Activated naive CD4-positive, alpha-beta T cell treated with anti-CD3 and anti-CD28 coated beads, Interleukin-2, amount 50 U/mL, for 24 hours (primary cell): ENCODE measurements around the gene GGT6.
A peak's percentile ranks its signal among the peaks of the same experiment; 100 is the strongest.

Experiments used
- H3K27ac Mint-ChIP-seq: one replicate; pipeline ENCODE4 v1.8.0; 2021; ENCODE audit warnings: mild to moderate bottlenecking, mixed read lengths
- H3K27me3 Mint-ChIP-seq: one replicate; pipeline ENCODE4 v1.8.0; 2021; ENCODE audit warnings: mixed read lengths
- H3K36me3 Mint-ChIP-seq: one replicate; pipeline ENCODE4 v1.8.0; 2021; ENCODE audit warnings: mixed read lengths
- H3K4me1 Mint-ChIP-seq: one replicate; pipeline ENCODE4 v1.8.0; 2021; ENCODE audit warnings: mixed read lengths
- H3K4me3 Mint-ChIP-seq: one replicate; pipeline ENCODE4 v1.8.0; 2021; ENCODE audit warnings: mild to moderate bottlenecking, mixed read lengths
- H3K9me3 Mint-ChIP-seq: one replicate; pipeline ENCODE4 v1.8.0; 2021; ENCODE audit warnings: mixed read lengths

The GGT6 gene

DNA sequence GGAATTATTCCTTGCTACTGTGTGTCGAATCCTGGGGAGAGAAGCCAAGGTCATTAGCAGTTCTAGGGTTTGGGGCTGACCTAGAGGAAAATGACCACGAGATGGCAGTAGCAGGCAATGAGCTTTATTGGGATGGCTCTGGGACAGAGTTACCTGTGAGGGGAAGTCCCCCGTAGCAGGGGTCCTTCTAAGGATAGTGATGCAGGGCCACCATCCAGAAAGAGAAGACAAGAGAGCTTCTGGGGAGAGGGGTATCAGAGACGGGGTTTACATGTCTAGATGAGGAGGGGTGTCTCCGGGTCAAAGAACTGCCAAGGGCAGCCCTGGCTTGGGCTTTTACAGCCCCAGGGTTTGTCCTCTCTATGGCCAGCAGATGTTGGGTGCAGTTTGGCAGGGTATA lies 6.4 kb upstream of the GGT6 start:
- no peak overlapping the region for H3K27ac Mint-ChIP-seq
- H3K9me3 Mint-ChIP-seq: no peaks in the 10 kb centered on the region
- no peaks in the 10 kb centered on the region for H3K36me3 Mint-ChIP-seq
- peaks cover 29% of the 10 kb centered on the region for H3K4me1 Mint-ChIP-seq
- no peaks in the 10 kb centered on the region for H3K27me3 Mint-ChIP-seq
- no peak overlapping the region for H3K4me3 Mint-ChIP-seq

- H3K27ac Mint-ChIP-seq: no peak overlapping the region
- H3K9me3 Mint-ChIP-seq: no peaks in the 10 kb centered on the region
- peaks cover 31% of the 10 kb centered on the region for H3K4me1 Mint-ChIP-seq
- H3K36me3 Mint-ChIP-seq: no peaks in the 10 kb centered on the region
- no peak overlapping the region for H3K4me3 Mint-ChIP-seq
- no peaks in the 10 kb centered on the region for H3K27me3 Mint-ChIP-seq
These were observed 5.1 kb upstream of the GGT6 start for GRCh38 chr17:4565209-4566141.

GRCh38 chr17:4562015-4562969 lies 1.9 kb upstream of the GGT6 start:
- no peaks in the 10 kb centered on the region for H3K36me3 Mint-ChIP-seq
- peaks cover 31% of the 10 kb centered on the region for H3K4me1 Mint-ChIP-seq
- peak overlapping the region; percentile 33 for H3K4me3 Mint-ChIP-seq
- no peaks in the 10 kb centered on the region for H3K9me3 Mint-ChIP-seq
- peak overlapping the region; percentile 51 for H3K27ac Mint-ChIP-seq
- no peaks in the 10 kb centered on the region for H3K27me3 Mint-ChIP-seq

DNA sequence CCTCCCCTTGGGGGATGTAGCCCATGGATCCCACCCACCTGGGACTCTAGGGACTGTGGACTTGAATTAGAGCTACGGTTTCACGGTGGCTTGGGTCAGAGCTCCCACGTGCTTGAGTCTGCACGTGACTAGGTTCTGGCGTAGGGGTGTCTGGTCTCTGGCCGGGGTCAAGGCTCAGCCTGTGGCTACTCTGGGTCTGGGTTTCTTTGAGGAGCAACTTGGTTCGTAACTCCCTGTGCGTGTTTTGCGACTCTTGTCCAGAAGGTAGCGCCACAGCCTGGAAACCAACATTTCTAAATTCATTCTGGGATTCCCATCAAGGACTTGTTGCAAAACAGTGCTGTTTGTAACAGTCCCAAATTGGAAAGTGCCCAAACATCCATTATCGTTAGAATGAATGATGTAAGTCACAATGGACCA lies 470 bp upstream of the GGT6 start:
- H3K4me1 Mint-ChIP-seq: peaks cover 34% of the 10 kb centered on the region
- H3K27ac Mint-ChIP-seq: no peak overlapping the region
- H3K9me3 Mint-ChIP-seq: no peaks in the 10 kb centered on the region
- no peaks in the 10 kb centered on the region for H3K27me3 Mint-ChIP-seq
- H3K4me3 Mint-ChIP-seq: no peak overlapping the region
- H3K36me3 Mint-ChIP-seq: no peaks in the 10 kb centered on the region

DNA sequence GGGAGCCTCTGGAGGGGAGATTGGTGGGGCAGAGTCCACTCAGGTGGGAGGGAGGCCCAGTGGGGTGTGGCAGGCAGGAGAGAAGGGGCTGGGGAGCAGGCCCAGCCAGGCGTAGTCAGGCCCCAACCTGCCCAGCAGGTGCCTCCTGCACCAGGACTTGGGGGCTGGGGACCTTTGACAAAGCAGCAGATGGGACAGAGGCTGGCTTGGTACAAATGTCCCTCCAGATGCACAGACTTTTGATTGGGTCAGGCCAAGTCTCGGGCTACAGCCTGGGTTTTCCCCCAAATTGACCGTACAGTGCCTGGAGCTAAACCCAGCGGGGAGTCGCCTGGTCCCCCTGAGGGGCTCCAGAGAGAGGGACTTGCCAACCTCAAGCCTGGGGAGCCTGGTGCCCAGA lies 411 bp downstream of the GGT6 start:
- Mint-ChIP-seq H3K36me3 (no peaks in the 10 kb centered on the region), H3K9me3 (no peaks in the 10 kb centered on the region), H3K27ac (no peak overlapping the region), H3K4me3 (no peak overlapping the region), H3K4me1 (peaks cover 33% of the 10 kb centered on the region), H3K27me3 (no peaks in the 10 kb centered on the region)

DNA sequence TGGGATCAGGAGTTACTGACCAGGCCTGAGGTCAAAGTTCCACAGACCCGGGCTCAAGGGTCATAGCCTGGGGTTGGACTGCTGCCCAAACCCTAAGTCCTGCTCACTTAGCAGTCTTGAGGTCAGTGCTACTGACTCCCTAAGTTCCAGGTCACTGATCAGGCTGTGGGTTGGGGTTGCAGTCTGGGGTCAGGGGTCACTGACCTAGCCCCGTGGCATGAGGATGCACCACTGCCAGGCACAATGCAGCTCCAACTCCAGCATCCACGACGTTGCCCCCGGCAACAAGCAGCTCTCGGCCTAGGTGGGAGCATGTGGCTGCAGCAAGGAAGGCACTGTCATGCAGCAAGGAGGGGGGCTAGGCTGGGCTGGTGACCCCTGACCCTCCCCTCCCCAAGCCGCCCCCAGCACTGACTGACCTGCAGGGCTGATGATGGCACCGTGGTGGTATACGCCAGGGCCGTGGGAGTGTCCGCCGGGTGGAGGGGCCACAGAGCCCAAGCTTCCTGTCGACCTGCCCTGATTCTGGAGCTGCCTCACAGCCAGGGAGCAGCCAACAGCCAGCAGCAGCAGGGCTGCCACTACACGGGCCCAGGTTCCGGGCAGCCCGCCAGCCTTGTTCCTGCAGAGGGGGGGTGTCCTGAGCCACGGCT lies 1.1 kb downstream of the GGT6 start:
- peaks cover 37% of the 10 kb centered on the region for H3K4me1 Mint-ChIP-seq
- H3K36me3 Mint-ChIP-seq: peaks cover 5% of the 10 kb centered on the region
- no peaks in the 10 kb centered on the region for H3K27me3 Mint-ChIP-seq
- no peak overlapping the region for H3K4me3 Mint-ChIP-seq
- no peaks in the 10 kb centered on the region for H3K9me3 Mint-ChIP-seq
- H3K27ac Mint-ChIP-seq: no peak overlapping the region

GRCh38 chr17:4558347-4558971 lies 1.9 kb downstream of the GGT6 start:
- peaks cover 40% of the 10 kb centered on the region for H3K4me1 Mint-ChIP-seq
- no peaks in the 10 kb centered on the region for H3K27me3 Mint-ChIP-seq

DNA sequence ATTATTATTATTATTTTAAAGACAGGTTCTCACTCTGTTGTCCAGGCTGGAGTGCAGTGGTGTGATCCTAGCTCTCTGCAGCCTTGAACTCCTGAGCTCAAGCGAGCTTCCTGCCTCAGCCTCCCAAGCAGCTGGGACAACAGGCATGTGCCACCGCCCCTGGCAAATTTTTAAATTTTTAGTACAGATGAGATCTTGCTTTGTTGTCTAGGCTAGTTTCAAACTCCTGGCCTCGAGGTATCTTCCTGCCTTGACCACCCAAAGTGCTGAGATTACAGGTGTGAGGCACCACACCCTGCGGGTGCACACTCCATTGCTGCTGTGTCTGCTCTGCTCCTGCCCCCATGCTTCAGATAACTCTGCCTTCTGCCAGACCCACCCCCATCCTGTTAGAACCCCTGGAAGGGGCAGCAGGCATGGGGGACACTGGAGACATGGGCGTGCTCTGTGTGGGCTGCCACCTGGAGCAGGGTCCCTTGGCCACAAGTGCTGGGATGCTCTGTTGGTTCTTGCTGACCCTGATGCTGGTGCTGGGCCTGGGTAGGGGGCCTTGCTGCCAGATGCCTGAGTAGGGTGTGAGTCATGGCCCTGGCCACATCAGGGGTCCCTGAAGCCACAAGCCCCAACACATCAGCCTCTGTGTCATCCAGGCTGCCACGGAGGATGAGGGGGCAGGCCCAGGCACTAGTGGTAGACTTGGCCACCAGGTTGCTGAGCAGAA lies 2.6 kb downstream of the GGT6 start:
- Mint-ChIP-seq H3K4me3 (no peak overlapping the region), H3K27ac (no peak overlapping the region), H3K27me3 (no peaks in the 10 kb centered on the region), H3K36me3 (peaks cover 9% of the 10 kb centered on the region), H3K4me1 (peaks cover 33% of the 10 kb centered on the region), H3K9me3 (no peaks in the 10 kb centered on the region)

More at GRCh38 chr17:4558347-4558971, 1.9 kb downstream of the GGT6 start:
- Mint-ChIP-seq H3K9me3 (no peaks in the 10 kb centered on the region), H3K27ac (no peak overlapping the region), H3K4me3 (no peak overlapping the region), H3K36me3 (peaks cover 9% of the 10 kb centered on the region)

DNA sequence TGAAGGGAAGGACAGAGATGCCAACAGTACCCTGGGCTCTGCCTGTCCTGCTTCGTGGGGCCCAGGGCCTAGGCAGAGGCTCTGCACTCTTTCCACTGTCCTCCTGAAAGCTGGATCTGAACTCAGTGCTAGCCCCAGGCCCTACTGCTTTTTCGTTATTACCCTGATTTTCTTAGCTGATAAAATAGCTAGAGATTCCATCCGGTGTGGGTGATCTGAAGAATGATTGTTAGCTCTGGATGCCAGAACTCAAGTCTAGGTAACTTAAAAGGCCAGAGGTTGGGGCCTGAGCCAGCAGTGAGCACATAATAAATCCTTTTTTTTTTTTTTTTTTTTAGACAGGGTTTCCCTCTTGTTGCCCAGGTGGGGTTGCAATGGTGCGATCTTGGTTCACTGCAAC lies 3.4 kb downstream of the GGT6 start:
- H3K27ac Mint-ChIP-seq: no peak overlapping the region
- no peak overlapping the region for H3K4me3 Mint-ChIP-seq
- no peaks in the 10 kb centered on the region for H3K27me3 Mint-ChIP-seq
- peaks cover 9% of the 10 kb centered on the region for H3K36me3 Mint-ChIP-seq
- no peaks in the 10 kb centered on the region for H3K9me3 Mint-ChIP-seq
- peaks cover 25% of the 10 kb centered on the region for H3K4me1 Mint-ChIP-seq

- H3K36me3 Mint-ChIP-seq: peaks cover 9% of the 10 kb centered on the region
- H3K4me3 Mint-ChIP-seq: peak overlapping the region; percentile 96
- H3K27ac Mint-ChIP-seq: peak overlapping the region; percentile 94
These were observed 4.3 kb downstream of the GGT6 start for GRCh38 chr17:4555873-4556759.

DNA sequence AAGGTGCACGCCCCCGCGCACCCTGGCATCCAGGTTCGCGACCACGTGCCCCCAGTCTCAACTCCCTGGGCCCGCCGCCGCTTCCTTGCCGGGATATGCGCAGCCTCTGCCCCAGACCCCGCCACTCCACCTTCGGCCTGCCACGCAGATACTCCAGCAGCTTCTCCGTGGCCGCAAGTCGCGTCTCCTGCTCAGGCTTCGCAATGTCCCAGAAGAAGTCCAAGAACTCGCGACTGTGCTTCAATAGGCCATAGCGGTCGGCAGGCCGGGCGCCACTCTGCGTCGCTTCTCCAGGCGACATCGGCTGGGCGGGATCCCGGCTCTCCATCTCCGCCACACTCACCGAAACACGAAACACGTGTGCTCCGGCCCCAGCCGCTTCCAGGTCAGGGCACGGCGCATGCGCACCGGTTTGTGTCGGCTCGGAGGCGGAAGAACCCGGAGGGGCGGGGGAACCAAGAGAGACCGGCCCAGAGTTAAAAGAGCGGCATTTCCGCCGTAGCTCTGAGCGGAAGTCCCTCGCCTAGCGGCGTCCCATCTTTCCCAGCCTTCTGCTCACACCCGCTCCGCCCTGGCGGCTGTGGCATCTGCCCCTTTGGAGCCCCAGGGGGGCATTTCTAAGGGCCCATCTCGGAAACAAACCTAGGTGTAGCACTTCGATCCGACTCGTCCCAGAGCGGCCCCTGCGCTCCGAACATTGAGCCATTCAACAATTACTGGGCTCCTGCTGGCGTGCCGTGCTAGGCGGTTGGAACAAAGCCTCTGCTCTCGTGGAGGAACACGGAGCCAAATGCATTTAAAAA lies 5.2 kb downstream of the GGT6 start, which contains the start of gene MYBBP1A:
Gene MYBBP1A, minus strand, starts transcription at position 388 of the 803 bp plus-strand sequence. Its CDS starts 60 bp downstream, at position 328.
- Mint-ChIP-seq H3K9me3 (no peaks in the 10 kb centered on the region), H3K36me3 (peaks cover 9% of the 10 kb centered on the region), H3K4me1 (peaks cover 22% of the 10 kb centered on the region), H3K27me3 (no peaks in the 10 kb centered on the region), H3K27ac (peak within 1 kb of the TSS; percentile 94), H3K4me3 (peak within 1 kb of the TSS; percentile 96)

More at GRCh38 chr17:4555873-4556759, 4.3 kb downstream of the GGT6 start:
- Mint-ChIP-seq H3K27me3 (no peaks in the 10 kb centered on the region), H3K9me3 (no peaks in the 10 kb centered on the region), H3K4me1 (peaks cover 22% of the 10 kb centered on the region)

GRCh38 chr17:4554441-4554996 lies 5.9 kb downstream of the GGT6 start:
- H3K4me3 Mint-ChIP-seq: peak overlapping the region; percentile 96
- no peaks in the 10 kb centered on the region for H3K9me3 Mint-ChIP-seq
- H3K4me1 Mint-ChIP-seq: peaks cover 22% of the 10 kb centered on the region
- no peaks in the 10 kb centered on the region for H3K27me3 Mint-ChIP-seq
- H3K27ac Mint-ChIP-seq: peak overlapping the region; percentile 94
- peaks cover 9% of the 10 kb centered on the region for H3K36me3 Mint-ChIP-seq

DNA sequence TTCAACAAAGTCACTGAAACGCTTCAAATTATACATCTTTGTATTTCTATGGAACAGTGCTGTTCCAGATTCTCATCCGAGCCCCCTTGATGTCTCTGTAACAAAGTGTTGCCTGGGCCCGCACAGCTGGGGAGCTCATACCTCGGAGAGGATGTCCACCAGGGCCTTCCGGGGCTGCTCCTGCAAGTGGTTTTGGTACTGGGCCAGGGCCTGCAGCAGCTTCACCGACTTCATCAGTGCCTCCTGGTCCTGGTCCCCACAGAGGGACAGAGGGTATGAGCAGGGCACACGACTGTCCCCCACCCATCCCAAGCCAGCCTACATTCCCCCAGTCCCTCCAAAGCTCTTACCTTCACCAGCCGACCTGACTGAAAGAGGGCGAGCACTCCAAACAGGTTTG lies 6.7 kb downstream of the GGT6 start:
- peak overlapping the region; percentile 96 for H3K4me3 Mint-ChIP-seq
- H3K9me3 Mint-ChIP-seq: no peaks in the 10 kb centered on the region
- H3K4me1 Mint-ChIP-seq: peaks cover 22% of the 10 kb centered on the region
- H3K36me3 Mint-ChIP-seq: peaks cover 9% of the 10 kb centered on the region
- H3K27ac Mint-ChIP-seq: no peak overlapping the region
- H3K27me3 Mint-ChIP-seq: no peaks in the 10 kb centered on the region
